ENCODE results near the gene GIMAP1. TPM values are rescaled to one million over a fixed set of nuclear protein-coding genes. Genes with fewer than 3 reads are reported as not detected.

GIMAP1 gene
- total RNA-seq, 2 donors from 2014 or later = 3.9 to 4.2 TPM

- no peaks in the 10 kb centered on the region for H3K9me3 ChIP-seq
- no peaks in the 10 kb centered on the region for H3K36me3 ChIP-seq
- no peak for DNase-seq (ENCODE audit: low spot score)
- no peaks in the 10 kb centered on the region for H3K27me3 ChIP-seq (replicated peaks; ENCODE audit: insufficient read depth)
- TF ChIP-seq POLR2A (IDR thresholded peaks at IDR 0.05) (no peak), POLR2AphosphoS5 (IDR thresholded peaks at IDR 0.05) (no peak)
- TF ChIP-seq, protein P1, sequence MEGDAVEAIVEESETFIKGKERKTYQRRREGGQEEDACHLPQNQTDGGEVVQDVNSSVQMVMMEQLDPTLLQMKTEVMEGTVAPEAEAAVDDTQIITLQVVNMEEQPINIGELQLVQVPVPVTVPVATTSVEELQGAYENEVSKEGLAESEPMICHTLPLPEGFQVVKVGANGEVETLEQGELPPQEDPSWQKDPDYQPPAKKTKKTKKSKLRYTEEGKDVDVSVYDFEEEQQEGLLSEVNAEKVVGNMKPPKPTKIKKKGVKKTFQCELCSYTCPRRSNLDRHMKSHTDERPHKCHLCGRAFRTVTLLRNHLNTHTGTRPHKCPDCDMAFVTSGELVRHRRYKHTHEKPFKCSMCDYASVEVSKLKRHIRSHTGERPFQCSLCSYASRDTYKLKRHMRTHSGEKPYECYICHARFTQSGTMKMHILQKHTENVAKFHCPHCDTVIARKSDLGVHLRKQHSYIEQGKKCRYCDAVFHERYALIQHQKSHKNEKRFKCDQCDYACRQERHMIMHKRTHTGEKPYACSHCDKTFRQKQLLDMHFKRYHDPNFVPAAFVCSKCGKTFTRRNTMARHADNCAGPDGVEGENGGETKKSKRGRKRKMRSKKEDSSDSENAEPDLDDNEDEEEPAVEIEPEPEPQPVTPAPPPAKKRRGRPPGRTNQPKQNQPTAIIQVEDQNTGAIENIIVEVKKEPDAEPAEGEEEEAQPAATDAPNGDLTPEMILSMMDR (IDR thresholded peaks at IDR 0.05) = no peak
- intact Hi-C loops (cut with DNase I) = no loop called here
- 81% methylated on average over 1 of the region's 1 CpG for WGBS
- no peak overlapping the region for H3K27ac ChIP-seq
- no peak overlapping the region for H3K4me3 ChIP-seq
- H3K4me1 ChIP-seq (replicated peaks) = no peaks in the 10 kb centered on the region
Measured at GRCh38 chr7:150703209-150703608, 13.2 kb upstream of the GIMAP1 start.

- no peak for TF ChIP-seq POLR2A (IDR thresholded peaks at IDR 0.05)
- TF ChIP-seq POLR2AphosphoS5 (IDR thresholded peaks at IDR 0.05) = no peak
- TF ChIP-seq, protein P1 (IDR thresholded peaks at IDR 0.05) = no peak
- no peak overlapping the region for H3K27ac ChIP-seq
- no peaks in the 10 kb centered on the region for H3K9me3 ChIP-seq
- WGBS = 74% methylated on average over 4 of the region's 4 CpGs
- no peaks in the 10 kb centered on the region for H3K36me3 ChIP-seq
- no peaks in the 10 kb centered on the region for H3K27me3 ChIP-seq (replicated peaks; ENCODE audit: insufficient read depth)
- no peak overlapping the region for H3K4me3 ChIP-seq
- DNase-seq (ENCODE audit: low spot score) = no peak
- no peaks in the 10 kb centered on the region for H3K4me1 ChIP-seq (replicated peaks)
- intact Hi-C loops (cut with DNase I) = no loop called here
Measured at GRCh38 chr7:150715293-150715692, 1.1 kb upstream of the GIMAP1 start.

DNA sequence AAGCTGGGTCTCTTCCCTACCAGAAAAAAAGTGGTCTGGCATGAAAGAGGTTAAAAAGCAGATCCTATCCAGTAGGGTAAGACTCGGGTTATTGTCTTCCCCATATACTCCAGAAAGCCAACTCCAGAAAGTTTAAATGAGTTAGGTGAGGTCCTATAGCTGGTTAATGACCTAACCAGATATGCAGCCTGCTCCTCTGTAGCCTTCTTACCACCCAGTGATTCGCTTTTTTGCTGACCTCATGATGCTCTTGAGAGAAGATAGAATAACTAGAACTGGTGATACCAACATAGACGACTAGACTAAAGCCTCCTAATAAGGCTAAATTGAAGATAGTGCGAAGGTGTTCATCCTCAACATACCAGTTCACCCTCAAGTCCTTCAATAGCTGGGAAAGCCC is 675 bp upstream of the GIMAP1 start:
- Histone ChIP-seq H3K27me3 (replicated peaks; ENCODE audit: insufficient read depth) (no peaks in the 10 kb centered on the region), H3K36me3 (no peaks in the 10 kb centered on the region), H3K4me1 (replicated peaks) (no peaks in the 10 kb centered on the region), H3K27ac (no peak overlapping the region), H3K4me3 (no peak overlapping the region), H3K9me3 (no peaks in the 10 kb centered on the region)
- intact Hi-C loops (cut with DNase I) = no loop called here
- TF ChIP-seq, protein P1 (IDR thresholded peaks at IDR 0.05) = no peak
- no peak for TF ChIP-seq POLR2AphosphoS5 (IDR thresholded peaks at IDR 0.05)
- WGBS = 62% methylated on average over 4 of the region's 4 CpGs
- DNase-seq (ENCODE audit: low spot score) = no peak

- intact Hi-C loops (cut with DNase I) = no loop called here
- Histone ChIP-seq H3K4me3 (peak overlapping the region; percentile 16 to 19), H3K27me3 (replicated peaks; ENCODE audit: insufficient read depth) (no peaks in the 10 kb centered on the region), H3K27ac (no peak overlapping the region), H3K4me1 (replicated peaks) (no peaks in the 10 kb centered on the region), H3K36me3 (no peaks in the 10 kb centered on the region), H3K9me3 (no peaks in the 10 kb centered on the region)
- WGBS = 44% methylated on average over 4 of the region's 4 CpGs
- no peak for DNase-seq (ENCODE audit: low spot score)
- TF ChIP-seq, protein P1 (IDR thresholded peaks at IDR 0.05) = no peak
- no peak for TF ChIP-seq POLR2AphosphoS5 (IDR thresholded peaks at IDR 0.05)
- TF ChIP-seq POLR2A (IDR thresholded peaks at IDR 0.05) = no peak
Measured at GRCh38 chr7:150716939-150717338, 526 bp downstream of the GIMAP1 start.

DNA sequence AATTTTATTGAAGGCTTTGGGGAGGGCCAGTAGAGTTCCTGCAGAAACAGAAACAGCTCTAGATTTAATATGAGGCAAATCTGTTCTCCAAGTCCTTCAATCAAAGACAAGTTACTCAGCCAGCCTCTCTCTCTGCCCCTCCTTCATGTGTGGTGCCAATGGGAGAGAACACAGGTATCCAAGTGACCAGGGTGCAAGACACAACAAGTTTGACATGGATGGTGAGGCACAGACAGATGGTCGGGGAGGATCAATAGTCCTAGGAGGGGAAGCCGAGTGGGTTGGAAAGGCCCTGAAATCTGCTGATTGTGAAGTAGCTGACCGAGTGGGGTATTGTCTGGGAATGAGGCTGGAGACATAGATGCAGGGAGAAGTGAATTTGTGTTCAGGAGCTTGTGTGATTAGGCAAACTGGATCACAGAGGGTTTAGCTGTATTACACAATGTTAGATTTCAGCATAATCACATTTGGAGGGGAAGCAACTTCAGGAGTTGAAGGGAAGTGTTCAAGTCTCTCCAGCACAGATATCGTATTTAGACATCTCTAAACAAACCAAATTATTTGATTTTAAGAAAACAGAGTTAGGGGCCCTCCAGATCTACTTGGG is 1.5 kb downstream of the GIMAP1 start:
- 68% methylated on average over 4 of the region's 4 CpGs for WGBS
- H3K9me3 ChIP-seq = no peaks in the 10 kb centered on the region
- intact Hi-C loops (cut with DNase I) = no loop called here
- no peak for DNase-seq (ENCODE audit: low spot score)
- H3K36me3 ChIP-seq = no peaks in the 10 kb centered on the region
- H3K27ac ChIP-seq = no peak overlapping the region
- H3K4me1 ChIP-seq (replicated peaks) = no peaks in the 10 kb centered on the region
- H3K4me3 ChIP-seq = peak overlapping the region in 1 of 2 donors; percentile 19
- TF ChIP-seq POLR2AphosphoS5 (IDR thresholded peaks at IDR 0.05) (no peak), POLR2A (IDR thresholded peaks at IDR 0.05) (no peak)
- TF ChIP-seq, protein P1 (IDR thresholded peaks at IDR 0.05) = no peak
- no peaks in the 10 kb centered on the region for H3K27me3 ChIP-seq (replicated peaks; ENCODE audit: insufficient read depth)

All from prostate gland (tissue), 2 donors.